Adrenal gland (tissue), 12 donors: Measurements from ENCODE around the gene LPP. TPM values are rescaled to one million over a fixed set of nuclear protein-coding genes. Genes with fewer than 3 reads are reported as not detected.

Source experiments
- DNase-seq, 7 donors: peaks; one replicate each; pipeline ENCODE4 v3.0.0-alpha.2; 2019 to 2020
- H3K27ac ChIP-seq, 5 donors: fragments of 200-600 bp; sonication (generic) in 4 of 5; 1 replicate in 3 of 5; 2 replicates in 2 of 5; pipeline versions ENCODE4 v1.5.1 to v1.8.0; 2016 to 2020; ENCODE audit warnings: mild to moderate bottlenecking in 1 of 5
- H3K27me3 ChIP-seq: fragments of 200-600 bp; 2 replicates; pipeline ENCODE4 v1.8.0; 2021
- H3K36me3 ChIP-seq, 2 donors: fragments of 200-600 bp; replicated peaks in 1 of 2; 1 replicate in 1 of 2; 2 replicates in 1 of 2; pipeline versions ENCODE4 v1.5.1 to v1.8.0; 2018 to 2022
- H3K4me1 ChIP-seq, 2 donors: fragments of 200-600 bp; replicated peaks in 1 of 2; 1 replicate in 1 of 2; 2 replicates in 1 of 2; pipeline versions ENCODE4 v1.5.1 to v1.8.0; 2018 to 2021
- H3K4me3 ChIP-seq, 4 donors: fragments of 200-600 bp; sonication (generic) in 3 of 4; one replicate each; pipeline ENCODE4 v1.5.1; 2016 to 2018
- H3K9me3 ChIP-seq, 3 donors: fragments of 200-600 bp; sonication (generic) in 1 of 3; replicated peaks in 1 of 3; 1 replicate in 2 of 3; 2 replicates in 1 of 3; pipeline versions ENCODE4 v1.5.1 to v1.8.0; 2016 to 2021
- POLR2A ChIP-seq, 2 donors: fragments of 450-650 bp; IDR thresholded peaks; one replicate each; pipeline ENCODE4 v1.6.1; 2017; ENCODE audit warnings: antibody characterized with exemption in 2 of 2, mild to moderate bottlenecking in 2 of 2, moderate library complexity in 1 of 2
- WGBS, 4 donors: extraction: QIAGEN DNeasy Blood & Tissue Kit in 2 of 4; methylation state at CpG; one replicate each; pipeline versions ENCODE4 v1.1.5 to v1.1.7; 2013 to 2017; 5-methylcytosine and 5-hydroxymethylcytosine counted together
- intact Hi-C, 2 donors: fragments of 100-400 bp; cut with DNase I; formaldehyde crosslinking; loops; one replicate each; pipeline versions ENCODE4 v1.14.1 to v1.15.0; 2022 to 2023
- polyA plus RNA-seq, 3 donors: library from polyadenylated mRNA; stranded (reverse); fragments of 200-250 nt in 2 of 3; fragments of 350-450 nt in 1 of 3; fragmentation: Illumina TruSeq in 1 of 3; extraction: RNeasy Lipid Tissue Mini Kit (QIAGEN cat#74804) in 1 of 3; gene quantifications; one replicate each; pipeline ENCODE4 v1.2.3, GENCODE V29; 2013 to 2014
- total RNA-seq, 9 donors: library from RNA; depleted of rRNA in 4 of 9; stranded (reverse); fragments of >200 nt in 4 of 9; fragments of 120-200 nt in 1 of 9; fragmentation: NEBNext Ultra II Directional in 1 of 9; extraction: Animal tissue kit (Norgen Biotek cat#: 25700) in 1 of 9; gene quantifications; one replicate each; pipeline versions ENCODE4 v1.1.0 to v1.2.4, GENCODE V29; 2013 to 2023
- TF ChIP-seq, protein P1 (sequence below), 6 experiments: fragments of 450-650 bp in 4 of 6; fragments of 200-600 bp in 2 of 6; sonication (generic) in 1 of 6; IDR thresholded peaks; 1 replicate in 5 of 6; 2 replicates in 1 of 6; pipeline versions ENCODE4 v1.5.1 to v1.8.0; 2016 to 2021; ENCODE audit warnings: antibody characterized with exemption in 6 of 6, mild to moderate bottlenecking in 2 of 6, moderate library complexity in 1 of 6
- donor health status: healthy with polysubstance abuse.
- donor health status: Bipolar disorder and iron deficiency.
- donor health status: DM: yes; HTN: yes; CAD: no.
- donor health status: DM: no; HTN: no; CAD: no.
- donor health status: DM: no; HTN: no; CAD: no.
- donor health status: DM: yes; HTN: yes; CAD: no.

The LPP gene
- total and polyA plus RNA-seq, 12 donors = 7.0 to 170 (median 101) TPM

DNA sequence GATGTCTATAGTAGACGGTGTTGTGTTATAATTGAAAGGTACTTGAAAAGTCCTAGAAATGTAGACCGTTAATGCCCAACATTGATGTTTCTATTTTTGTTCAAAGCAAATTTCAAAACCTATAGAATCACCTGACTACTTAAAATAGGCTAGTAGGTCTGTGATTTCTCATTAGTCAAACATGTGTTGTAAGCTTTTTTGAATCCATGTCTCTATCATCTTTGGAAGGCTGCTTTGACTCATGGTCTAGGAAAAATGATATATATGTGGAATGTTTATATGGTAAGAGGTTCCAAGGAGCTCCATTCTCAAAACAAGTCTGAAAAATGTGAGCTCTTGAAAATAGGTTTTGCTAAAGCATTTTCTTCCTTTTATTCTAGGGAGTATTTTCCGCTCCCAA lies 375.3 kb downstream of the LPP start:
- no peaks in the 10 kb centered on the region for H3K27me3 ChIP-seq
- H3K9me3 ChIP-seq = no peaks in the 10 kb centered on the region
- no peaks in the 10 kb centered on the region for H3K36me3 ChIP-seq
- TF ChIP-seq, protein P1, sequence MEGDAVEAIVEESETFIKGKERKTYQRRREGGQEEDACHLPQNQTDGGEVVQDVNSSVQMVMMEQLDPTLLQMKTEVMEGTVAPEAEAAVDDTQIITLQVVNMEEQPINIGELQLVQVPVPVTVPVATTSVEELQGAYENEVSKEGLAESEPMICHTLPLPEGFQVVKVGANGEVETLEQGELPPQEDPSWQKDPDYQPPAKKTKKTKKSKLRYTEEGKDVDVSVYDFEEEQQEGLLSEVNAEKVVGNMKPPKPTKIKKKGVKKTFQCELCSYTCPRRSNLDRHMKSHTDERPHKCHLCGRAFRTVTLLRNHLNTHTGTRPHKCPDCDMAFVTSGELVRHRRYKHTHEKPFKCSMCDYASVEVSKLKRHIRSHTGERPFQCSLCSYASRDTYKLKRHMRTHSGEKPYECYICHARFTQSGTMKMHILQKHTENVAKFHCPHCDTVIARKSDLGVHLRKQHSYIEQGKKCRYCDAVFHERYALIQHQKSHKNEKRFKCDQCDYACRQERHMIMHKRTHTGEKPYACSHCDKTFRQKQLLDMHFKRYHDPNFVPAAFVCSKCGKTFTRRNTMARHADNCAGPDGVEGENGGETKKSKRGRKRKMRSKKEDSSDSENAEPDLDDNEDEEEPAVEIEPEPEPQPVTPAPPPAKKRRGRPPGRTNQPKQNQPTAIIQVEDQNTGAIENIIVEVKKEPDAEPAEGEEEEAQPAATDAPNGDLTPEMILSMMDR (IDR thresholded peaks at IDR 0.05) = no peak
- no peak for TF ChIP-seq POLR2A (IDR thresholded peaks at IDR 0.05)
- DNase-seq = no peak
- peaks cover under 1 to 23% of the 10 kb centered on the region in 2 donors for H3K4me1 ChIP-seq
- H3K27ac ChIP-seq = no peak overlapping the region
- intact Hi-C loops = no loop called here
- H3K4me3 ChIP-seq = no peak overlapping the region
- WGBS, 4 donors = 96 to 99% (median 97%) methylated on average over 3 of the region's 3 CpGs

DNA sequence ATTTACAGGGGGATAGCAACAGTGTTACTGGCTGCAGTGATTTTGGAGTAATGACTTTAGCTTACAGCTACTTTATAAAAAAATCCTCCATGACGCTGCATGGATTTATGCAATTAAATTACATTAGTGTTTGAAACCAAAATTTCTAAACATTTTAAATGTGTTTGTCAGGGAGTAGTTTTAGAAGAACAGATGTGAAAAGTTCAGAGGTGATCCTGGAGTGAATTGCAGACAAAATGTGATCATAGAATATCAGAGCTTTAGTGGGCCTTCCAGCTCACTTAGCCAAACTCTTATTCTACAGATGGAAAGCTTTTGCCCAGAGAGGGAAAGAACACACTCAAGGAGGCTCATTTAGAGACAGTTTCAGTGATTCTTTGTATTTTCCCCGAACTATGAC lies 376.3 kb downstream of the LPP start:
- Histone ChIP-seq H3K4me3 (no peak overlapping the region), H3K36me3 (no peaks in the 10 kb centered on the region), H3K9me3 (no peaks in the 10 kb centered on the region), H3K4me1 (peaks cover 8 to 32% of the 10 kb centered on the region in 2 donors), H3K27me3 (no peaks in the 10 kb centered on the region), H3K27ac (no peak overlapping the region)
- 95 to 97% (median 96%) methylated on average over 2 of the region's 2 CpGs for WGBS, 4 donors
- intact Hi-C loops = no loop called here
- no peak for DNase-seq
- TF ChIP-seq POLR2A (IDR thresholded peaks at IDR 0.05) = no peak
- TF ChIP-seq, protein P1 (IDR thresholded peaks at IDR 0.05) = no peak

DNA sequence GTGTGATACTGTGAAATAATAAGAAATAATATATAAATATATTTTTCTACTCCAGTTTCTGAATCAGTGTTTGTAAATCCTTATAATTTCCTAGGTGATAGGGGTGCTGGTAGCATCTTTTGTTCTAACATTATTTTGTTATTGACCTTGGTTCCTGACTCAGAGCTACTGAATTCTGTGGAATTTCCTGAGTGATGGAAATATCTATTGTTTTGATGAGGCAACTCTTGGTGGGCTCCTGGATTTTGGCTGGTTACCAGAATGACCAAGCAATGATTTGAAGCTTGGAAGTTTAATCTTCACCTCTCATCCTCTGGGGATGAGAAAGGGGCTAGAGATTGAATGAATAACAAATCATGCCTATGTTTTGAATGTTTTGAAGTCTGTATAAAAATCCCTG lies 377.3 kb downstream of the LPP start:
- H3K4me3 ChIP-seq = no peak overlapping the region
- peaks cover 8 to 32% of the 10 kb centered on the region in 2 donors for H3K4me1 ChIP-seq
- no peak for TF ChIP-seq POLR2A (IDR thresholded peaks at IDR 0.05)
- H3K27ac ChIP-seq = peak overlapping the region in 1 of 5 donors; percentile 1
- no peaks in the 10 kb centered on the region for H3K27me3 ChIP-seq
- H3K9me3 ChIP-seq = no peaks in the 10 kb centered on the region
- no peaks in the 10 kb centered on the region for H3K36me3 ChIP-seq
- peak in 3 of 7 donors; percentile 8 to 18 (median 14) for DNase-seq
- intact Hi-C loops = no loop called here

DNA sequence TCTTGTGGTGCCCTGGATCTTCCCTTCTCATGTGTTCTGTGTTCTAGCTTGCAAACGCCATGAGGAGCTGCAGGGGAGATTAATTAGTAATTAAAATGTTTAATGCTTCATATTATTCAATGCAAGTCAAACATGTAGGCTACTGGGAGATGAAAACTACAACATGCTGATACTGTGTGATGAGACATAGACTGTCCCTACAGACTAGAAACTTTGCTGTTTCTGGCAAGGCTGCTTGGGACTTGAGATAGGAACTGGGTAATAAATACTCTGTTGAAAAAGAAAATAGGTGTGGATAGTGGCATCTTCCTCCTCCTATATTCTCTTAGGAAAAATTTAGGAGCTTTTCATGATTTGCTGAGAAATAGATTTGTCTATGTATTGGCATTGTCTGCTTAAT lies 379.2 kb downstream of the LPP start:
- Histone ChIP-seq H3K4me1 (peaks cover 8 to 32% of the 10 kb centered on the region in 2 donors), H3K4me3 (no peak overlapping the region), H3K36me3 (no peaks in the 10 kb centered on the region), H3K27ac (no peak overlapping the region), H3K27me3 (no peaks in the 10 kb centered on the region), H3K9me3 (no peaks in the 10 kb centered on the region)
- intact Hi-C loops = no loop called here
- DNase-seq = no peak
- 67 to 90% (median 82%) methylated on average over 1 of the region's 1 CpG for WGBS, 4 donors
- TF ChIP-seq, protein P1 (IDR thresholded peaks at IDR 0.05) = no peak
- no peak for TF ChIP-seq POLR2A (IDR thresholded peaks at IDR 0.05)

DNA sequence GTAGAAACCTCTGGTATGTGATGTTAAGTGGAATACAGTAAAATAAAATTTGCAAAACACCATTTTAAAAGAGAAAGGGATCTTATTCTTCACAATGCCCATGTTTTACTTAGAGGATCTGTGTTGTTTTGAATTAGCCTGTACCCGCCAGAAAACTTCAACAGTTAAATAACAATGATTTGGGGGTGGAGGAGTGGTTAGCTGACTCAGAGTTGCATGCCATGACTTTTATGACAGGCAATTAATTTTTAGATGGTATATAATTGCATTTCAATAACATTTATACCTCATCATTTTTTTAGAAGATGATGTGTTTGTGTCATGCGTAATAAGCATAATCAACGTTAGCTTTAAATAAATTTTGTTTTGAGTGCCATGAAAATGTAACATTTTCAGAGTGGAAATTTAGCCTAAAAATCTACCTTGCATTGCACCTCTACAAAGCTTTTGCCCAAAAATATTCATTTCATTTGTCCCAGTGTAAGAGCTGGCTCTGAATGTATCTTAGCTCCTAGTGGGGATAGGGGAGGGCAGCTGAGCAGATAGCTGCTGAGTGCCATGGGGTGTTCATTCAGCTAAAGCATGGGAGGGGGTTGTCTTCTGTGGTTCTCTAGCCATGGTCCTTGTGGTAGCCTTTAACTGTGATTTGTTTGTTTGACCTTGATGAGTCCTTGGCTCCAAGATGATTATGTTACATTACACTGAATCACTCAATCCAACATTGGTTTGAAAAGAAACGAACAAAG lies 379.8 kb downstream of the LPP start:
- TF ChIP-seq, protein P1 (IDR thresholded peaks at IDR 0.05) = no peak
- no peak for TF ChIP-seq POLR2A (IDR thresholded peaks at IDR 0.05)

More for the DNA sequence above, 379.8 kb downstream of the LPP start:
- Histone ChIP-seq H3K9me3 (no peaks in the 10 kb centered on the region), H3K27me3 (no peaks in the 10 kb centered on the region), H3K4me1 (peaks cover 8 to 32% of the 10 kb centered on the region in 2 donors), H3K36me3 (no peaks in the 10 kb centered on the region), H3K4me3 (no peak overlapping the region), H3K27ac (peak overlapping the region in 3 of 5 donors; percentile 21 to 45 (median 35))
- intact Hi-C loops = no loop called here
- DNase-seq = peak in 1 of 7 donors; percentile 5
- WGBS, 4 donors = 78 to 82% (median 80%) methylated on average over 4 of the region's 4 CpGs
